Measurements from ENCODE around the gene CUL4A. TPM values are rescaled to one million over a fixed set of nuclear protein-coding genes. Genes with fewer than 3 reads are reported as not detected.
"Not testable (repeated sequence)": the region's sequence is repeated elsewhere in the genome, so short reads cannot be mapped to it uniquely, and the experiment has no call there.

Gene CUL4A
- total RNA-seq, 1 experiment from 2014 or later, result 91.0 TPM

DNA sequence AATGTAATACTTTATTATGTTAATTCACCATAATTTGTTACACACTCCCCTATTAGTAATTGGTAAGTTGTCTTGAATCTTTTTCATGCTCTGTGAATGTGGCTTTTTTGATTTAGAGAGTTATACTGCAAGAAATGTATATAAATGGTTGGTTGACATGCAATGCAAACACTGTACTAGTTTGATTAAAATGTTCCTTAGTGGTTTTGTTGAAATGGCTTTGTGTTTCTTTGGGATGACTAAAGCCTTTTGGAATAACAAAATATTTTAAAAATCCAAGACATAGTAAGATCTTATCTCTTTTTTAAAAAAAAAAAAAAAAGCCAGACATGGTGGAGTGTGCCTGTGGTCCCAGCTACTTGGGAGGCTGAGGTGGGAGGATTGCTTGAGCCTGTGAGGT, 98.1 kb downstream of the CUL4A start:
- H3K9me2 ChIP-seq (ENCODE audit: insufficient read depth), result no peaks in the 10 kb centered on the region
- TF ChIP-seq EZH2 (IDR thresholded peaks at IDR 0.05; ENCODE audit: low read depth), result no peak
- TF ChIP-seq, protein P1, sequence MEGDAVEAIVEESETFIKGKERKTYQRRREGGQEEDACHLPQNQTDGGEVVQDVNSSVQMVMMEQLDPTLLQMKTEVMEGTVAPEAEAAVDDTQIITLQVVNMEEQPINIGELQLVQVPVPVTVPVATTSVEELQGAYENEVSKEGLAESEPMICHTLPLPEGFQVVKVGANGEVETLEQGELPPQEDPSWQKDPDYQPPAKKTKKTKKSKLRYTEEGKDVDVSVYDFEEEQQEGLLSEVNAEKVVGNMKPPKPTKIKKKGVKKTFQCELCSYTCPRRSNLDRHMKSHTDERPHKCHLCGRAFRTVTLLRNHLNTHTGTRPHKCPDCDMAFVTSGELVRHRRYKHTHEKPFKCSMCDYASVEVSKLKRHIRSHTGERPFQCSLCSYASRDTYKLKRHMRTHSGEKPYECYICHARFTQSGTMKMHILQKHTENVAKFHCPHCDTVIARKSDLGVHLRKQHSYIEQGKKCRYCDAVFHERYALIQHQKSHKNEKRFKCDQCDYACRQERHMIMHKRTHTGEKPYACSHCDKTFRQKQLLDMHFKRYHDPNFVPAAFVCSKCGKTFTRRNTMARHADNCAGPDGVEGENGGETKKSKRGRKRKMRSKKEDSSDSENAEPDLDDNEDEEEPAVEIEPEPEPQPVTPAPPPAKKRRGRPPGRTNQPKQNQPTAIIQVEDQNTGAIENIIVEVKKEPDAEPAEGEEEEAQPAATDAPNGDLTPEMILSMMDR (conservative IDR thresholded peaks at IDR 0.05), result no peak
- H4K20me1 ChIP-seq (ENCODE audit: insufficient read depth), result peaks cover 68% of the 10 kb centered on the region
- H3K9me3 ChIP-seq (ENCODE audit: insufficient read depth, low read depth), result no peaks in the 10 kb centered on the region
- no peak overlapping the region for H3K27ac ChIP-seq
- H2AFZ ChIP-seq, result no peak overlapping the region
- POLR2A ChIA-PET (ENCODE audit: unreplicated experiment), result no interaction called here
- peaks cover 59% of the 10 kb centered on the region for H3K79me2 ChIP-seq (ENCODE audit: low read depth)
- CTCF ChIA-PET, result no interaction called here
- peaks cover 12% of the 10 kb centered on the region; the same call in 1 of the 2 replicates for H3K36me3 ChIP-seq (ENCODE audit: low read depth)
- intact Hi-C loops (cut with micrococcal nuclease; ENCODE audit: unreplicated experiment), result no loop called here
- no peak for DNase-seq
- no peak overlapping the region for H3K4me3 ChIP-seq
- peaks cover 13% of the 10 kb centered on the region for H3F3A ChIP-seq (ENCODE audit: insufficient read depth, low read depth)
- no peak overlapping the region for H3K4me2 ChIP-seq
- no peaks in the 10 kb centered on the region for H3K27me3 ChIP-seq (ENCODE audit: insufficient read depth, low read depth)
- BruUV-seq (replicated peaks), result no TSS peak
- H3K4me1 ChIP-seq (replicated peaks; ENCODE audit: insufficient read depth), result peaks cover 11% of the 10 kb centered on the region

DNA sequence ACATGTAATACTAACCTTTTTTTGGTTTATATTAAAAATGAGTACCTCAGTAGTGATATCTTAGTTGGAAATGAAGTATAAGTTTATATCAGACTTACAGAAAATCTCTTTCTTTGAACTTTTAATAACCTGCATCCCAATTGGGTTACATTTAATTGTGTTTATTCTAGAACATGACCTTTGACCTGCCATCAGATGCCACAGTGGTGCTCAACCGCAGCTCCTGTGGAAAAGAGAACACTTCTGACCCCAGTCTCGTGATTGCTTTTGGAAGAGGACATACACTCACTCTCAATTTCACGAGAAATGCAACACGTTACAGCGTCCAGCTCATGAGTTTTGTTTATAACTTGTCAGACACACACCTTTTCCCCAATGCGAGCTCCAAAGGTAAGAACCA, 100.1 kb downstream of the CUL4A start:
- ChIA-PET POLR2A (ENCODE audit: unreplicated experiment) (no interaction called here), CTCF (no interaction called here)
- peaks cover 11% of the 10 kb centered on the region for H3K4me1 ChIP-seq (replicated peaks; ENCODE audit: insufficient read depth)
- H3K27ac ChIP-seq, result no peak overlapping the region
- peaks cover 12% of the 10 kb centered on the region; the same call in 1 of the 2 replicates for H3K36me3 ChIP-seq (ENCODE audit: low read depth)
- intact Hi-C loops (cut with micrococcal nuclease; ENCODE audit: unreplicated experiment), result no loop called here
- DNase-seq, result no peak
- peaks cover 53% of the 10 kb centered on the region for H4K20me1 ChIP-seq (ENCODE audit: insufficient read depth)
- TF ChIP-seq, protein P1 (conservative IDR thresholded peaks at IDR 0.05), result no peak
- TF ChIP-seq EZH2 (IDR thresholded peaks at IDR 0.05; ENCODE audit: low read depth), result no peak
- no peak overlapping the region for H3K4me2 ChIP-seq
- no peak overlapping the region for H2AFZ ChIP-seq
- no TSS peak for BruUV-seq (replicated peaks)
- no peaks in the 10 kb centered on the region for H3K27me3 ChIP-seq (ENCODE audit: insufficient read depth, low read depth)
- H3K79me2 ChIP-seq (ENCODE audit: low read depth), result peaks cover 49% of the 10 kb centered on the region
- peaks cover 18% of the 10 kb centered on the region for H3F3A ChIP-seq (ENCODE audit: insufficient read depth, low read depth)
- no peak overlapping the region for H3K4me3 ChIP-seq
- no peaks in the 10 kb centered on the region for H3K9me3 ChIP-seq (ENCODE audit: insufficient read depth, low read depth)
- H3K9me2 ChIP-seq (ENCODE audit: insufficient read depth), result no peaks in the 10 kb centered on the region

DNA sequence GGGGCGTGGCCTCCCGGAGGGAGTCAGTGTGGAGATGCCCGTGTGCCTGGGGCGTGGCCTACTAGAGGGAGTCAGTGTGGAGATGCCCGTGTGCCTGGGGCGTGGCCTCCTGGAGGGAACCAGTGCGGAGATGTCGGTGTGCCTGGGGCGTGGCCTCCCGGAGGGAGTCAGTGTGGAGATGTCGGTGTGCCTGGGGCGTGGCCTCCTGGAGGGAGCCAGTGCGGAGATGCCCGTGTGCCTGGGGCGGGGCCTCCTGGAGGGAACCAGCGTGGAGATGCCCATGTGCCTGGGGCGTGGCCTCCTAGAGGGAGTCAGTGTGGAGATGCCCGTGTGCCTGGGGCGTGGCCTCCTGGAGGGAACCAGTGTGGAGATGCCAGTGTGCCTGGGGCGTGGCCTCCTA, 104.7 kb downstream of the CUL4A start:
- H2AFZ ChIP-seq; H3K27me3 ChIP-seq (ENCODE audit: insufficient read depth, low read depth); DNase-seq; BruUV-seq (replicated peaks); POLR2A ChIA-PET (ENCODE audit: unreplicated experiment); H3K4me1 ChIP-seq (replicated peaks; ENCODE audit: insufficient read depth); H3K27ac ChIP-seq; H3K9me2 ChIP-seq (ENCODE audit: insufficient read depth); H3K4me2 ChIP-seq; H3K4me3 ChIP-seq; H3K9me3 ChIP-seq (ENCODE audit: insufficient read depth, low read depth); CTCF ChIA-PET; intact Hi-C loops (cut with micrococcal nuclease; ENCODE audit: unreplicated experiment): not testable (repeated sequence)
- Histone ChIP-seq H4K20me1 (ENCODE audit: insufficient read depth) (peaks cover 38% of the 10 kb centered on the region), H3F3A (ENCODE audit: insufficient read depth, low read depth) (peaks cover 12% of the 10 kb centered on the region), H3K79me2 (ENCODE audit: low read depth) (peaks cover 10% of the 10 kb centered on the region; the same call in 1 of the 2 replicates), H3K36me3 (ENCODE audit: low read depth) (peaks cover 12% of the 10 kb centered on the region; the same call in 1 of the 2 replicates)

DNA sequence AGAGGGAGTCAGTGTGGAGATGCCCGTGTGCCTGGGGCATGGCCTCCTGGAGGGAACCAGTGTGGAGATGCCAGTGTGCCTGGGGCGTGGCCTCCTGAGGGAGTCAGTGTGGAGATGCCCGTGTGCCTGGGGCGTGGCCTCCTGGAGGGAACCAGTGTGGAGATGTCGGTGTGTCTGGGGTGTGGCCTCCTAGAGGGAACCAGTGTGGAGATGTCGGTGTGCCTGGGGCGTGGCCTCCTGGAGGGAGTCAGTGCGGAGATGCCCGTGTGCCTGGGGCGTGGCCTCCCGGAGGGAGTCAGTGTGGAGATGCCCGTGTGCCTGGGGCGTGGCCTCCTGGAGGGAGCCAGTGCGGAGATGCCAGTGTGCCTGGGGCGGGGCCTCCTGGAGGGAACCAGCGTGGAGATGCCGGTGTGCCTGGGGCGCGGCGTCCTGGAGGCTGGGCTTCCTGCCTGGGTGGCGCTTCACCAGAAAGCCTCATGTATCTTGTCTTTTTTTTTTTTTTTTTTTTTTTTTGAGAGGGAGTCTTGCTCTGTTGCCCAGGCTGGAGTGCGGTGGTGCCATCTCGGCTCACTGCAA, 105.6 kb downstream of the CUL4A start:
- CTCF ChIA-PET, DNase-seq: not testable (repeated sequence)

More for the DNA sequence above, 105.6 kb downstream of the CUL4A start:
- H3K27ac ChIP-seq; H3K9me3 ChIP-seq (ENCODE audit: insufficient read depth, low read depth); H3K27me3 ChIP-seq (ENCODE audit: insufficient read depth, low read depth); H3K9me2 ChIP-seq (ENCODE audit: insufficient read depth); H2AFZ ChIP-seq; H3K4me3 ChIP-seq; intact Hi-C loops (cut with micrococcal nuclease; ENCODE audit: unreplicated experiment); H3K4me2 ChIP-seq; H3K4me1 ChIP-seq (replicated peaks; ENCODE audit: insufficient read depth); POLR2A ChIA-PET (ENCODE audit: unreplicated experiment); BruUV-seq (replicated peaks): not testable (repeated sequence)
- Histone ChIP-seq H3F3A (ENCODE audit: insufficient read depth, low read depth) (peaks cover 12% of the 10 kb centered on the region; the same call in 1 of the 2 replicates), H3K79me2 (ENCODE audit: low read depth) (peaks cover 10% of the 10 kb centered on the region; the same call in 1 of the 2 replicates), H4K20me1 (ENCODE audit: insufficient read depth) (peaks cover 31% of the 10 kb centered on the region), H3K36me3 (ENCODE audit: low read depth) (peaks cover 12% of the 10 kb centered on the region; the same call in 1 of the 2 replicates)
